Sigmoid colon (tissue), 3 donors: Measurements from ENCODE around the gene SCT.

Source experiments
- CTCF ChIP-seq, 4 experiments: fragments of 450-650 bp in 3 of 4; fragments of 200-600 bp in 1 of 4; IDR thresholded peaks; one replicate each; pipeline ENCODE4 v1.5.1; 2016 to 2019; ENCODE audit warnings: antibody characterized with exemption in 4 of 4, mild to moderate bottlenecking in 3 of 4, moderate library complexity in 2 of 4
- POLR2A ChIP-seq, 2 donors: fragments of 450-650 bp; IDR thresholded peaks; one replicate each; pipeline ENCODE4 v1.6.1; 2016; ENCODE audit warnings: antibody characterized with exemption in 2 of 2, mild to moderate bottlenecking in 2 of 2, moderate library complexity in 2 of 2

- no peak for TF ChIP-seq POLR2A (IDR thresholded peaks at IDR 0.05)
- no peak for TF ChIP-seq CTCF (IDR thresholded peaks at IDR 0.05)
Observed at GRCh38 chr11:601573-602245, 25.3 kb downstream of the SCT start.
